K562 (cell line): ENCODE measurements around the gene KLK14.

Experiments used
- E2F8 ChIP-seq: fragments of 450-650 bp; IDR thresholded peaks from 2 replicates; pipeline ENCODE4 v1.7.1; 2018; ENCODE audit warnings: mild to moderate bottlenecking, low read depth; ENCODE audit not compliant: partially characterized antibody
- JUN ChIP-seq, 2 experiments: sonication (generic) in 1 of 2; formaldehyde crosslinking in 1 of 2; IDR thresholded peaks; 2 replicates each; pipeline versions ENCODE4 v1.6.1 to v1.8.0; 2012 to 2022; ENCODE audit warnings: borderline replicate concordance in 2 of 2, mild to moderate bottlenecking in 2 of 2, improper control_type of control experiment in 1 of 2, low read depth in 1 of 2, low read length in 1 of 2, missing genetic modification reagents in 1 of 2
- MAFF ChIP-seq: IDR thresholded peaks from 2 replicates; pipeline ENCODE4 v1.6.1; 2012; ENCODE audit warnings: low read length, improper control_type of control experiment
- NR3C1 ChIP-seq: sonication (generic); formaldehyde crosslinking; IDR thresholded peaks from 2 replicates; pipeline ENCODE4 v1.8.1; 2022; ENCODE audit warnings: missing genetic modification reagents
- SP1 ChIP-seq: sonication (generic); formaldehyde crosslinking; IDR thresholded peaks from 2 replicates; pipeline ENCODE4 v1.8.1; 2022; ENCODE audit warnings: mild to moderate bottlenecking, missing genetic modification reagents
- ZBTB17 ChIP-seq: fragments of 450-650 bp; formaldehyde crosslinking; IDR thresholded peaks from 2 replicates; pipeline ENCODE4 v1.4.0; 2020; ENCODE audit warnings: mild to moderate bottlenecking
- ZNF143 ChIP-seq: sonication (generic); formaldehyde crosslinking; IDR thresholded peaks from 2 replicates; pipeline ENCODE4 v1.9.0; 2022; ENCODE audit warnings: mild to moderate bottlenecking, missing genetic modification reagents

GRCh38 chr19:51079481-51080110 lies 3.1 kb downstream of the KLK14 start:
- no peak for TF ChIP-seq SP1
- no peak for TF ChIP-seq NR3C1 (CRISPR knock-in tag)
- no peak for TF ChIP-seq ZNF143
- TF ChIP-seq ZBTB17, result no peak
- TF ChIP-seq E2F8, result no peak
- no peak for TF ChIP-seq JUN (IDR thresholded peaks at IDR 0.05; ENCODE audit: borderline replicate concordance, low read depth, low read length)
- TF ChIP-seq JUN (CRISPR knock-in tag; IDR thresholded peaks at IDR 0.05; ENCODE audit: borderline replicate concordance), result no peak
- no peak for TF ChIP-seq MAFF
